ENCODE measurements around the gene UACA. TPM values are rescaled to one million over a fixed set of nuclear protein-coding genes. Genes with fewer than 3 reads are reported as not detected.

UACA gene
- total RNA-seq, 6 experiments from 2014 or later = 119 to 309 (median 142) TPM

DNA sequence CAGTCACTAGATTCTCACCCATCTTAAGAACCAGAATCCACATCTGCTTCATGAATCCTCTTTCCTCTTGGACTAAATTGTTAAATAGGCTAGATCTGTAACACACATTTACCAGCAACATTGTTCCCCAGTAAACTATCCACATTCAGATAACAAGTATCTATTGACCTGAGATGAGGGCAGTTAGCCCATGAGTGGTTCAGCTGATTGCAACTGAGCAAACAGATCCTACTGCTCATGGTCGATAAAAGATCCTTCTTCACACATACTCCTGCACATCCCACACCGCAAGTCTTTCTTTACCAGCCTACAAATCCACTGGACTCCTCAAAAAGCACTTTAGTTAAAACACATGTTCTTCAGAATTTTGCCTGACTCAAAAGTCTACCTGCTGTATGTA lies 59.2 kb downstream of the UACA start:
- Mint-ChIP-seq H3K36me3 (ENCODE audit: low read depth) (peaks cover 28% of the 10 kb centered on the region), H3K4me1 (ENCODE audit: low read depth) (peaks cover 83% of the 10 kb centered on the region), H3K9me3 (no peaks in the 10 kb centered on the region), H3K27me3 (ENCODE audit: insufficient read depth) (no peaks in the 10 kb centered on the region; the same call in 1 of the 2 replicates), H3K4me3 (0 out of 2 replicates have a peak overlapping the region, but pooled peaks have one; percentile 1), H3K27ac (peak overlapping the region; percentile 61)
- TF ChIP-seq, protein P1, sequence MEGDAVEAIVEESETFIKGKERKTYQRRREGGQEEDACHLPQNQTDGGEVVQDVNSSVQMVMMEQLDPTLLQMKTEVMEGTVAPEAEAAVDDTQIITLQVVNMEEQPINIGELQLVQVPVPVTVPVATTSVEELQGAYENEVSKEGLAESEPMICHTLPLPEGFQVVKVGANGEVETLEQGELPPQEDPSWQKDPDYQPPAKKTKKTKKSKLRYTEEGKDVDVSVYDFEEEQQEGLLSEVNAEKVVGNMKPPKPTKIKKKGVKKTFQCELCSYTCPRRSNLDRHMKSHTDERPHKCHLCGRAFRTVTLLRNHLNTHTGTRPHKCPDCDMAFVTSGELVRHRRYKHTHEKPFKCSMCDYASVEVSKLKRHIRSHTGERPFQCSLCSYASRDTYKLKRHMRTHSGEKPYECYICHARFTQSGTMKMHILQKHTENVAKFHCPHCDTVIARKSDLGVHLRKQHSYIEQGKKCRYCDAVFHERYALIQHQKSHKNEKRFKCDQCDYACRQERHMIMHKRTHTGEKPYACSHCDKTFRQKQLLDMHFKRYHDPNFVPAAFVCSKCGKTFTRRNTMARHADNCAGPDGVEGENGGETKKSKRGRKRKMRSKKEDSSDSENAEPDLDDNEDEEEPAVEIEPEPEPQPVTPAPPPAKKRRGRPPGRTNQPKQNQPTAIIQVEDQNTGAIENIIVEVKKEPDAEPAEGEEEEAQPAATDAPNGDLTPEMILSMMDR (IDR thresholded peaks at IDR 0.05) = no peak
- DNase-seq = no peak

DNA sequence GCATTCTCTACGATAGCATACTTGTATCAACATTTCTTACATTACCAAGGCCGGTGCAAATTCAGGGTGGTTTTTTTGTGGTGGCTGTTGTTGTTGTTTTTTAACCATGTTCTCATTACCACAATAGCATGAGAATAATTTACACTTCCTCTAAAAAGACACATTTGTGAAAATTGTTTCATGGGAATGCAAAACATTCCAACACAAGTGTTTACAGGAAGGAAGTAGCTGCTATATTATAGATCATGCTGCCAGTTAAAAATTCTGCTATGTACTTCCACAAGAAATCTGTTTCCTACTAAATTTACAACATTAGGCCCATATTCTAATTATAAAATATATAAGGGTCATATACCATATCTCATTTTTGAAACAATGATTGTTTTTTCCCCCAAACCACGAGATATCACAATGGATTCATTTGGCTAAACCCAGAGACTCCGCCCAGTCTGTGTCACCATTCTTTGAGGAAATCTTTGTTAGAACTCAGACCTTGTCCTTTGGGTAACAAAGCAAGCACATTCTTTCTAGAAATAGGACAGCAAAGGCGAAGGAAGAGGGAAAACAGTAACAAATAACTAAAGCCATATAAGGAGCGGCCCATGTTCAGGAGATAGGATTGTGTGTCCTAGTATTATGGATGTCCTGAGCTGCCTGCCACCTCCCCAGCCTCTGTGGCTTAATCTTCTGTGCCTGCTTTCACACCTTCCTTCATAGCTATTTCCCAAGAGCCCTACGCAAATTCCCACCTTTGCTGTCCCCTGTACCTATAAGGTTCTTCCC lies 60.1 kb downstream of the UACA start:
- no peaks in the 10 kb centered on the region; the same call in 1 of the 2 replicates for H3K27me3 Mint-ChIP-seq (ENCODE audit: insufficient read depth)
- H3K27ac Mint-ChIP-seq = peak overlapping the region; percentile 83
- peaks cover 23% of the 10 kb centered on the region for H3K36me3 Mint-ChIP-seq (ENCODE audit: low read depth)
- no peaks in the 10 kb centered on the region for H3K9me3 Mint-ChIP-seq
- TF ChIP-seq, protein P1 (IDR thresholded peaks at IDR 0.05) = no peak
- peaks cover 86% of the 10 kb centered on the region for H3K4me1 Mint-ChIP-seq (ENCODE audit: low read depth)
- no peak for DNase-seq
- peak overlapping the region; percentile 81; the same call in 1 of the 2 replicates for H3K4me3 Mint-ChIP-seq

DNA sequence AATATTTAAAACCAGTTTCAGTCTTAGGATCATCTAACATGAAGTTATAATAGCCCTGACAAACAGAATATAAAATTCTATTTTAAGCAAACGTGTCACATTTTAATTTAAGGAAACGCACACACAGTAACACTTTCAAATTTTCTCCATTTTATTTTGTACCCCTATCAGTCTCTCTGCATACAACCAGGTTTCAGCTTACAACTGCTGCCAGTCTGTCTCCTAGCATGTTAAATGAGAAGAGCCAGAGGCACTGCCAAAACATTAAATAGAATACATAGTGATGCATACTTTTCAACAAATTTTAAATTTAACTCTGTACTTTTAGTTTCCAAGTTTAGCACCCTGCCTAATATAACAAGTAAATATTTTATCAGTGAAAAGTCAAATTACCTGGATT lies 60.8 kb downstream of the UACA start:
- H3K27me3 Mint-ChIP-seq (ENCODE audit: insufficient read depth) = no peaks in the 10 kb centered on the region; the same call in 1 of the 2 replicates
- peaks cover 93% of the 10 kb centered on the region for H3K4me1 Mint-ChIP-seq (ENCODE audit: low read depth)
- H3K36me3 Mint-ChIP-seq (ENCODE audit: low read depth) = peaks cover 18% of the 10 kb centered on the region
- H3K27ac Mint-ChIP-seq = peak overlapping the region; percentile 83
- peak overlapping the region; percentile 81 for H3K4me3 Mint-ChIP-seq
- no peak for DNase-seq
- TF ChIP-seq, protein P1 (IDR thresholded peaks at IDR 0.05) = no peak
- H3K9me3 Mint-ChIP-seq = no peaks in the 10 kb centered on the region

DNA sequence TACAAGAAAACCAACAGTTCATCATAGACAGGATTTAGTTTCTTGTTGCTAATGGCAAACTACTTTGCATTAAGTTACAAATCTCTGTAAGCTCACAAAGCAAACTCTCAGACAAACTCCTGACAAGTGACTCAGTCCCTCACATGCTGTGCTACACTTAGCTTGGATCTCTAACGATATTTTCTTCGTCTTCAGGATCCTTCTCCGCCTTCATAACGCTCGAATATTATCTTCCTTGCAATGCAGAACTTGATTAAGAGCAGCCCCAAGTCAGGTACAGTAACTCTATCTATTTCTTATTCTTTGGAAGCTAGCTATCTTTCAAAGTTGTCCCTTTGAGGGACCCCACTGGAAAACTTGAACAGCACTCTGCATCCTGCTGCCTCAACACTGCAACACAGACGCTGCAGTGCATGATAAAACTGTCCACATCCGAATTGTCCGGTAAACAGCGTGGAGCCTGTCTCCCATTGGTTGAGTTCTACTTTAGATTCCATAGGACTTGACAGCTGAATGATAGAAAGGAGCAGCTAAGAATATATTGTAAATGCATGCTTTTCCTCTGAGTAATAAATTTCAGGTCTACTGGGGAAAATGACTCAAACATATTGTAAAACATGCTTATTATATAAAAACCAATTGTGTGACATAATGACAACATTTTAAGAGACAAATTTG lies 61.3 kb downstream of the UACA start:
- TF ChIP-seq, protein P1 (IDR thresholded peaks at IDR 0.05) = no peak
- Mint-ChIP-seq H3K27ac (peak overlapping the region; percentile 83), H3K9me3 (no peaks in the 10 kb centered on the region), H3K4me1 (ENCODE audit: low read depth) (peaks cover 92% of the 10 kb centered on the region), H3K36me3 (ENCODE audit: low read depth) (peaks cover 16% of the 10 kb centered on the region), H3K4me3 (peak overlapping the region; percentile 81), H3K27me3 (ENCODE audit: insufficient read depth) (no peaks in the 10 kb centered on the region; the same call in 1 of the 2 replicates)
- peak; percentile 63 for DNase-seq

DNA sequence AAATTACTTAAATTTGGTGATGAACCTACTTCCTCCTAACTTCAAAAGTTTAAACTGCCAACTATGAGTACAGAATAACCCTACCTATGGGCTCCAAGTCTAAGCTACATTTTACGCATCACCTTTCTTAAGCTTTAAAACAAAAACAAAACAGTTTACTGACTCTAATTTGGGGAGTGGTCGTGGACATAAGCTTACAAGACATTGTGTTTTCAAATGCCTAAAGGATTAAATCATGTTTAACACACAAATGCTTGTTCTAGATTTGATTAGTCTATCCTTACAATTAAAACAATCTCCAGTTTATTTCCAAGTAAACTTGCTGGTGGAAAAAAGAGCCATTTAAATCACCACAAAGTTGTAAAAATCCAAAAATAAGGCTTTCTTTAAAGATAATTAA lies 62.2 kb downstream of the UACA start:
- Mint-ChIP-seq H3K27ac (peak overlapping the region; percentile 83), H3K4me3 (peak overlapping the region; percentile 81), H3K9me3 (no peaks in the 10 kb centered on the region), H3K27me3 (ENCODE audit: insufficient read depth) (no peaks in the 10 kb centered on the region; the same call in 1 of the 2 replicates), H3K4me1 (ENCODE audit: low read depth) (peaks cover 93% of the 10 kb centered on the region), H3K36me3 (ENCODE audit: low read depth) (peaks cover 22% of the 10 kb centered on the region)
- no peak for DNase-seq
- TF ChIP-seq, protein P1 (IDR thresholded peaks at IDR 0.05) = no peak
